H1 (cell line): ENCODE data around the gene CGAS. TPM values are rescaled to one million over a fixed set of nuclear protein-coding genes. Genes with fewer than 3 reads are reported as not detected.
A peak's percentile ranks its signal among the peaks of the same experiment; 100 is the strongest.

Experiments used
- CTCF ChIA-PET: fragments of 300-600 bp; sonication (Branson Sonifier 250); formaldehyde crosslinking; loops from one replicate; lab custom pipeline; 2021; ENCODE audit not compliant: partially characterized antibody; lab: Charles Lee
- POLR2A ChIA-PET: fragments of 300-600 bp; sonication (Branson Sonifier 250); formaldehyde crosslinking; loops from one replicate; lab custom pipeline; 2021; ENCODE audit warnings: inconsistent platforms; ENCODE audit not compliant: partially characterized antibody; lab: Charles Lee
- DNase-seq, 2 experiments: peaks; one replicate each; pipeline versions ENCODE4 v3.0.0 to v3.0.0-alpha.2; 2010 to 2022; ENCODE audit warnings: low spot score in 2 of 2, low read depth in 1 of 2, mixed read lengths in 1 of 2
- FAIRE-seq: peaks from 2 replicates; lab custom pipeline; 2011; peaks lifted over from hg19 to GRCh38; lab: Jason Lieb, UNC
- H2AFZ ChIP-seq: 2 replicates; pipeline ENCODE4 v1.8.1; 2012; ENCODE audit warnings: low read length, inconsistent platforms
- H2AK5ac ChIP-seq: 2 replicates; pipeline ENCODE4 v1.6.1; 2013; ENCODE audit warnings: low read depth, low read length
- H2BK120ac ChIP-seq: replicated peaks from 2 replicates; pipeline ENCODE3; 2013; ENCODE audit warnings: low read depth, low read length, inconsistent platforms
- H2BK12ac ChIP-seq: 2 replicates; pipeline ENCODE4 v1.6.1; 2013; ENCODE audit warnings: low read depth, low read length
- H2BK15ac ChIP-seq: 2 replicates; pipeline ENCODE4 v1.6.1; 2013; ENCODE audit warnings: low read length
- H2BK20ac ChIP-seq: 2 replicates; pipeline ENCODE4 v1.6.1; 2013; ENCODE audit warnings: low read length
- H2BK5ac ChIP-seq: 2 replicates; pipeline ENCODE4 v1.6.1; 2013; ENCODE audit warnings: low read depth, low read length
- H3K14ac ChIP-seq: 2 replicates; pipeline ENCODE4 v1.6.1; 2013; ENCODE audit warnings: inconsistent platforms; ENCODE audit not compliant: insufficient read length
- H3K18ac ChIP-seq: 2 replicates; pipeline ENCODE4 v1.6.1; 2013; ENCODE audit warnings: low read length; ENCODE audit errors: extremely low read depth
- H3K23ac ChIP-seq: 2 replicates; pipeline ENCODE4 v1.6.1; 2013; ENCODE audit warnings: inconsistent platforms; ENCODE audit not compliant: insufficient read length
- H3K23me2 ChIP-seq: 2 replicates; pipeline ENCODE4 v1.6.1; 2013; ENCODE audit warnings: low read depth, low read length
- H3K27ac ChIP-seq: 2 replicates; pipeline ENCODE4 v1.6.1; 2011; ENCODE audit warnings: low read depth, low read length, inconsistent platforms
- H3K27me3 ChIP-seq, 4 experiments: replicated peaks in 1 of 4; 1 replicate in 1 of 4; 2 replicates in 3 of 4; pipeline versions ENCODE4 v1.6.1 to v1.8.1; 2011 to 2013; ENCODE audit warnings: low read length in 3 of 4, mild to moderate bottlenecking in 3 of 4, inconsistent platforms in 2 of 4, mixed read lengths in 2 of 4, moderate library complexity in 1 of 4; ENCODE audit not compliant: control insufficient read depth in 3 of 4, insufficient read depth in 3 of 4; ENCODE audit errors: extremely low read depth in 1 of 4
- H3K36me3 ChIP-seq, 4 experiments: 2 replicates each; pipeline versions ENCODE4 v1.6.1 to v1.8.1; 2011 to 2013; ENCODE audit warnings: mild to moderate bottlenecking in 4 of 4, low read length in 3 of 4, moderate library complexity in 2 of 4, control low read depth in 1 of 4, inconsistent platforms in 1 of 4; ENCODE audit not compliant: insufficient read depth in 4 of 4, control insufficient read depth in 2 of 4
- H3K4ac ChIP-seq: replicated peaks from 2 replicates; pipeline ENCODE3; 2013; ENCODE audit warnings: low read length, low read depth, mixed read lengths, inconsistent platforms; ENCODE audit not compliant: insufficient read length
- H3K4me1 ChIP-seq, 4 experiments: replicated peaks in 1 of 4; 1 replicate in 1 of 4; 2 replicates in 3 of 4; pipeline versions ENCODE4 v1.6.1 to v1.8.1; 2011 to 2013; ENCODE audit warnings: low read length in 3 of 4, inconsistent platforms in 2 of 4, mixed read lengths in 1 of 4; ENCODE audit not compliant: insufficient read depth in 4 of 4, control insufficient read depth in 3 of 4
- H3K4me2 ChIP-seq, 2 experiments: 2 replicates each; pipeline versions ENCODE4 v1.6.1 to v1.8.1; 2011 to 2013; ENCODE audit warnings: low read depth in 2 of 2, low read length in 2 of 2, control low read depth in 1 of 2, inconsistent platforms in 1 of 2, mild to moderate bottlenecking in 1 of 2; ENCODE audit not compliant: insufficient read depth in 1 of 2
- H3K4me3 ChIP-seq, 4 experiments: fragments of 200-600, 300-600 bp in 1 of 4; sonication (generic), shearing (Covaris generic), sonication (Bioruptor Twin) in 1 of 4; 2 replicates each; pipeline versions ENCODE4 v1.5.1 to v1.8.1; 2011 to 2016; ENCODE audit warnings: low read length in 4 of 4, low read depth in 3 of 4, control low read depth in 2 of 4, inconsistent platforms in 2 of 4, mild to moderate bottlenecking in 2 of 4, mixed read lengths in 1 of 4, moderate library complexity in 1 of 4; ENCODE audit not compliant: insufficient read depth in 2 of 4; ENCODE audit errors: extremely low read depth in 1 of 4
- H3K56ac ChIP-seq: replicated peaks from 2 replicates; pipeline ENCODE3; 2013; ENCODE audit warnings: low read depth, mild to moderate bottlenecking, mixed read lengths, low read length, inconsistent platforms; ENCODE audit not compliant: insufficient read length
- H3K79me1 ChIP-seq: 2 replicates; pipeline ENCODE4 v1.6.1; 2013; ENCODE audit warnings: low read depth, low read length, control low read depth
- H3K79me2 ChIP-seq, 2 experiments: 2 replicates each; pipeline versions ENCODE4 v1.6.1 to v1.8.1; 2012 to 2013; ENCODE audit warnings: low read length in 2 of 2, mild to moderate bottlenecking in 2 of 2, inconsistent platforms in 1 of 2; ENCODE audit not compliant: insufficient read depth in 2 of 2, control insufficient read depth in 1 of 2
- H3K9ac ChIP-seq, 4 experiments: replicated peaks in 1 of 4; 1 replicate in 1 of 4; 2 replicates in 3 of 4; pipeline versions ENCODE4 v1.6.1 to v1.8.1; 2011 to 2013; ENCODE audit warnings: low read depth in 3 of 4, low read length in 3 of 4, control low read depth in 2 of 4, mild to moderate bottlenecking in 2 of 4, moderate library complexity in 2 of 4, inconsistent platforms in 1 of 4; ENCODE audit errors: extremely low read depth in 1 of 4
- H3K9me3 ChIP-seq, 2 experiments: 2 replicates each; pipeline versions ENCODE4 v1.6.1 to v1.8.1; 2012 to 2013; ENCODE audit warnings: mild to moderate bottlenecking in 2 of 2, moderate library complexity in 2 of 2, control low read depth in 1 of 2, inconsistent platforms in 1 of 2, low read depth in 1 of 2, low read length in 1 of 2, mixed read lengths in 1 of 2; ENCODE audit not compliant: insufficient read depth in 2 of 2
- H4K20me1 ChIP-seq, 2 experiments: replicated peaks in 1 of 2; 2 replicates each; pipeline versions ENCODE3 to v1.8.1; 2011 to 2013; ENCODE audit warnings: inconsistent platforms in 2 of 2, low read length in 2 of 2, mild to moderate bottlenecking in 1 of 2; ENCODE audit not compliant: insufficient read depth in 2 of 2, control insufficient read depth in 1 of 2
- H4K5ac ChIP-seq: 2 replicates; pipeline ENCODE4 v1.6.1; 2013; ENCODE audit warnings: low read length, low read depth, mixed read lengths, inconsistent platforms; ENCODE audit not compliant: insufficient read length
- H4K8ac ChIP-seq: 2 replicates; pipeline ENCODE4 v1.8.0; 2013; ENCODE audit warnings: mild to moderate bottlenecking, moderate library complexity, low read length, inconsistent platforms; ENCODE audit not compliant: insufficient read depth; ENCODE audit errors: extremely low read depth
- H4K91ac ChIP-seq: replicated peaks from 2 replicates; pipeline ENCODE3; 2013; ENCODE audit warnings: low read length, mixed read lengths, inconsistent platforms; ENCODE audit not compliant: insufficient read length
- ASH2L ChIP-seq: fragments of 200-600, 300-600 bp; sonication (generic); IDR thresholded peaks from one replicate; pipeline ENCODE4 v1.7.1; 2017; ENCODE audit warnings: low read length
- E2F6 ChIP-seq: IDR thresholded peaks from 2 replicates; pipeline ENCODE4 v1.6.1; 2012; ENCODE audit warnings: inconsistent platforms
- KDM4A ChIP-seq: IDR thresholded peaks from one replicate; pipeline ENCODE4 v1.7.1; 2012; ENCODE audit warnings: low read depth, mild to moderate bottlenecking, moderate library complexity, low read length, inconsistent platforms; ENCODE audit not compliant: severe bottlenecking
- MAX ChIP-seq: IDR thresholded peaks from 2 replicates; pipeline ENCODE4 v1.6.1; 2012; ENCODE audit warnings: inconsistent platforms
- PHF8 ChIP-seq: fragments of 200-600 bp; sonication (generic); conservative IDR thresholded peaks from 2 replicates; pipeline ENCODE4 v1.7.1; 2012; ENCODE audit warnings: low read depth, mild to moderate bottlenecking, inconsistent platforms, low read length, moderate library complexity
- RBBP5 ChIP-seq: IDR thresholded peaks from 2 replicates; pipeline ENCODE4 v1.7.1; 2012; ENCODE audit warnings: low read depth, mild to moderate bottlenecking, inconsistent platforms, low read length, moderate library complexity, borderline replicate concordance
- SIRT6 ChIP-seq: IDR thresholded peaks from one replicate; pipeline ENCODE4 v1.7.1; 2012; ENCODE audit warnings: low read length, inconsistent platforms
- SIX5 ChIP-seq: IDR thresholded peaks from 2 replicates; pipeline ENCODE4 v1.6.1; 2011; ENCODE audit warnings: mild to moderate bottlenecking, low read depth, low read length
- TAF1 ChIP-seq: IDR thresholded peaks from 2 replicates; pipeline ENCODE4 v1.6.1; 2011; ENCODE audit warnings: mild to moderate bottlenecking, low read depth, low read length
- WGBS, 2 experiments: shearing (Covaris generic) in 1 of 2; methylation state at CpG; one replicate each; pipeline versions ENCODE4 v1.1.6 to v1.1.7; 2013 to 2015; ENCODE audit warnings: low lambda C conversion rate in 2 of 2, mixed read lengths in 2 of 2, inconsistent platforms in 1 of 2, low coverage in 1 of 2, missing lambda C conversion rate in 1 of 2; ENCODE audit not compliant: insufficient replicate concordance in 2 of 2, insufficient coverage in 1 of 2, insufficient read length in 1 of 2; ENCODE audit errors: extremely low coverage in 1 of 2, missing lambda C conversion rate in 1 of 2; 5-methylcytosine and 5-hydroxymethylcytosine counted together
- polyA plus RNA-seq, 7 experiments: library from polyadenylated mRNA; depleted of rRNA in 3 of 7; stranded (reverse) in 5 of 7; unstranded in 2 of 7; fragments of >200 nt in 5 of 7; fragments of 200-250 nt in 2 of 7; gene quantifications; 1 replicate in 5 of 7; 2 replicates in 1 of 7; 4 replicates in 1 of 7; pipeline versions ENCODE4 v1.2.1 to v1.2.3, GENCODE V29; 2011 to 2013; ENCODE audit warnings: missing spikeins in 2 of 7, mixed read lengths in 2 of 7
- total RNA-seq: library from RNA; stranded (reverse); fragmentation: NEBNext Ultra II Directional; extraction: Animal tissue kit (Norgen Biotek cat#: 25700); gene quantifications from 2 replicates; pipeline ENCODE4 v1.2.1, GENCODE V29; 2021

Gene CGAS
- total and polyA plus RNA-seq, 2 of the 8 experiments (the other 6 are each of a cell fraction or from before 2014, with no cell fraction given) = 2.1 to 6.3 TPM

- H3K56ac ChIP-seq = no peak overlapping the region
- peak overlapping the region; percentile 96 for H4K8ac ChIP-seq
- no peaks in the 10 kb centered on the region for H3K79me1 ChIP-seq
- no peak overlapping the region; the same call in 1 of the 2 replicates for H3K27ac ChIP-seq
- H2BK20ac ChIP-seq = 0 out of 2 replicates have a peak overlapping the region, but pooled peaks have one; percentile 72
- H2AFZ ChIP-seq = peak overlapping the region; percentile 24; the same call in 1 of the 2 replicates
- H2BK120ac ChIP-seq = no peak overlapping the region
- H3K4ac ChIP-seq = peak overlapping the region; percentile 22
- H4K91ac ChIP-seq = peak overlapping the region; percentile 74
- DNase-seq = peak; percentile 39 to 73
- H3K36me3 ChIP-seq = no peaks in the 10 kb centered on the region; a peak in 1 of 8 replicates
- no peak overlapping the region for H3K23ac ChIP-seq
- no peaks in the 10 kb centered on the region; the same call in 1 of the 2 replicates for H3K23me2 ChIP-seq
- H3K9me3 ChIP-seq = no peaks in the 10 kb centered on the region
- peak overlapping the region; percentile 69 to 98 for H3K4me2 ChIP-seq
- H3K18ac ChIP-seq = peak overlapping the region; percentile 78
- no peak for FAIRE-seq
- 46% methylated on average over 65 of the region's 79 CpGs; no CpG with 5 or more reads in 1 of the 2 experiments for WGBS, 2 experiments
- peak overlapping the region; percentile 59 to 67 (median 60) for H3K9ac ChIP-seq
- peak overlapping the region; percentile 37 for H4K5ac ChIP-seq
- CTCF ChIA-PET = interaction anchor here (1.0 to 1.3 kb wide), 4 partner anchors 10 to 202 kb away, joined by 3 read pairs; partner anchors contain the start of genes MTO1 and SLC17A5
- peak overlapping the region; percentile 43; the same call in 1 of the 2 replicates for H2BK12ac ChIP-seq
- no peak overlapping the region for H3K14ac ChIP-seq
- POLR2A ChIA-PET = interaction anchor here (0.7 to 3.6 kb wide), 16 partner anchors 8 to 229 kb away, joined by 3 to 35 read pairs (median 3); partner anchors contain the start of gene MTO1
- H3K4me1 ChIP-seq = peaks cover 0 to 2% (median under 1%) of the 10 kb centered on the region in 4 experiments; a peak in 2 of 7 replicates
- H2BK5ac ChIP-seq = no peak overlapping the region
- peak overlapping the region; percentile 72; the same call in 1 of the 2 replicates for H2BK15ac ChIP-seq
- H3K27me3 ChIP-seq = peaks cover 0 to 6% (median 3%) of the 10 kb centered on the region in 4 experiments; a peak in 4 of 7 replicates
- no peaks in the 10 kb centered on the region for H4K20me1 ChIP-seq
- no peak overlapping the region for H2AK5ac ChIP-seq
- peak overlapping the region; percentile 51 to 82 (median 62) for H3K4me3 ChIP-seq
- peaks cover 0 to 2% of the 10 kb centered on the region in 2 experiments; a peak in 2 of 4 replicates for H3K79me2 ChIP-seq
- TF ChIP-seq ASH2L (peak; percentile 69), KDM4A (peak; percentile 80), E2F6 (peak; percentile 96), SIRT6 (no peak), SIX5 (no peak), MAX (peak; percentile 98), TAF1 (peak; percentile 45; the same call in 1 of the 2 replicates), PHF8 (peak; percentile 47; the same call in 1 of the 2 replicates), RBBP5 (peak; percentile 87; the same call in 1 of the 2 replicates)
These were observed 632 bp downstream of the CGAS start for GRCh38 chr6:73451223-73452106.
